Dedifferentiated amniotic fluid mesenchymal stem cell (primary cell): ENCODE measurements around the gene TMEM101.
A peak's percentile ranks its signal among the peaks of the same experiment; 100 is the strongest.
"Not testable (repeated sequence)": the region's sequence is repeated elsewhere in the genome, so short reads cannot be mapped to it uniquely, and the experiment has no call there.

Experiments
- DNase-seq: peaks from one replicate; pipeline ENCODE4 v3.0.0-alpha.2; 2016; ENCODE audit errors: extremely low spot score

TMEM101 gene

GRCh38 chr17:44024271-44024663, 9.5 kb upstream of the TMEM101 start:
- no peak for DNase-seq

- no peak for DNase-seq
Measured at GRCh38 chr17:44023545-44024270, 8.9 kb upstream of the TMEM101 start.

GRCh38 chr17:44022246-44022645, 7.5 kb upstream of the TMEM101 start:
- no peak for DNase-seq

- not testable (repeated sequence) for DNase-seq
Measured at GRCh38 chr17:44021227-44021626, 6.5 kb upstream of the TMEM101 start.

GRCh38 chr17:44014133-44014436, 678 bp downstream of the TMEM101 start:
- no peak for DNase-seq

- no peak for DNase-seq
Measured at GRCh38 chr17:44012874-44013273, 1.9 kb downstream of the TMEM101 start.

GRCh38 chr17:44012391-44012790, 2.4 kb downstream of the TMEM101 start:
- DNase-seq = no peak

GRCh38 chr17:44011876-44012275, 2.9 kb downstream of the TMEM101 start:
- no peak for DNase-seq

- peak; percentile 68 for DNase-seq
Measured at GRCh38 chr17:44010966-44011647, 3.7 kb downstream of the TMEM101 start.

GRCh38 chr17:44008205-44008909, 6.4 kb downstream of the TMEM101 start:
- DNase-seq = no peak

- DNase-seq = no peak
Measured at GRCh38 chr17:44007346-44008204, 7.2 kb downstream of the TMEM101 start.

GRCh38 chr17:44006598-44007345, 8.0 kb downstream of the TMEM101 start:
- peak; percentile 80 for DNase-seq

- no peak for DNase-seq
Measured at GRCh38 chr17:44006272-44006597, 8.5 kb downstream of the TMEM101 start.

GRCh38 chr17:44005527-44006271, 9.1 kb downstream of the TMEM101 start:
- DNase-seq = no peak

- no peak for DNase-seq
Measured at GRCh38 chr17:44004761-44005526, 9.8 kb downstream of the TMEM101 start.

- DNase-seq = no peak
Measured at GRCh38 chr17:44004077-44004760, 10.5 kb downstream of the TMEM101 start, which contains the start of gene NAGS. NAGS (plus strand) TSS chr17:44004622; CDS start chr17:44004664, 42 bp downstream.

- DNase-seq = no peak
Measured at GRCh38 chr17:44002141-44002848, 12.5 kb downstream of the TMEM101 start.

- no peak for DNase-seq
Measured at GRCh38 chr17:44001461-44001920, 13.3 kb downstream of the TMEM101 start.
